K562 (cell line): Measurements from ENCODE around the gene GNB2. TPM values are rescaled to one million over a fixed set of nuclear protein-coding genes. Genes with fewer than 3 reads are reported as not detected.

ENCODE experiments used
- ATAC-seq: fragments of 200-7000 bp; cut with Tn5 transposase; 3 replicates; pipeline ENCODE4 v1.9.1; 2020; ENCODE audit warnings: moderate library complexity
- BruUV-seq: library from RNA; stranded (reverse); fragments of 400-500 nt; replicated peaks from 2 replicates; lab custom pipeline; 2021; lab: Mats Ljungman, UMichigan
- CTCF ChIA-PET: fragments of 300-600 bp; formaldehyde crosslinking; extraction: SDS; loops from one replicate; lab custom pipeline; 2021; ENCODE audit warnings: low intra/inter-chr PET ratio; lab: Yijun Ruan, JAX
- POLR2A ChIA-PET: fragments of 300-600, 350-650 bp; sonication (Branson Sonifier 250); formaldehyde crosslinking; extraction: SDS; loops from one replicate; lab custom pipeline; 2021; ENCODE audit warnings: antibody characterized with exemption, inconsistent platforms; lab: Yijun Ruan, JAX
- DNase-seq, 4 experiments: peaks; one replicate each; pipeline versions ENCODE4 v3.0.0 to v3.0.0-alpha.2; 2011 to 2018; ENCODE audit warnings: low spot score in 3 of 4, mixed read lengths in 3 of 4; ENCODE audit errors: extremely low read depth in 1 of 4
- FAIRE-seq: peaks from 2 replicates; lab custom pipeline; 2011; peaks lifted over from hg19 to GRCh38; lab: Jason Lieb, UNC
- H2AFZ ChIP-seq: 2 replicates; pipeline ENCODE4 v1.6.0; 2011; ENCODE audit warnings: low read depth, low read length, control low read depth, inconsistent platforms
- H3K27ac ChIP-seq: fragments of 200-600 bp; 3 replicates; pipeline ENCODE4 v1.8.0; 2011; ENCODE audit warnings: low read depth, mild to moderate bottlenecking, control low read depth, inconsistent platforms, low read length, moderate library complexity, mixed read lengths; ENCODE audit errors: extremely low read depth
- H3K27me3 ChIP-seq, 2 experiments: fragments of 300-600 bp in 1 of 2; 2 replicates in 1 of 2; 3 replicates in 1 of 2; pipeline versions ENCODE4 v1.6.0 to v1.8.0; 2011; ENCODE audit warnings: inconsistent platforms in 2 of 2, low read length in 2 of 2, mild to moderate bottlenecking in 1 of 2, mixed read lengths in 1 of 2, moderate library complexity in 1 of 2; ENCODE audit not compliant: control insufficient read depth in 2 of 2, insufficient read depth in 2 of 2
- H3K36me3 ChIP-seq: fragments of 300-600 bp; 3 replicates; pipeline ENCODE4 v1.8.0; 2011; ENCODE audit warnings: mild to moderate bottlenecking, low read length, inconsistent platforms; ENCODE audit not compliant: control insufficient read depth, insufficient read depth
- H3K4me1 ChIP-seq, 2 experiments: fragments of 200-600 bp in 1 of 2; replicated peaks in 1 of 2; 2 replicates in 1 of 2; 3 replicates in 1 of 2; pipeline versions ENCODE4 v1.5.1 to v1.8.0; 2011; ENCODE audit warnings: inconsistent platforms in 2 of 2, low read length in 2 of 2, mild to moderate bottlenecking in 1 of 2, mixed read lengths in 1 of 2, moderate library complexity in 1 of 2; ENCODE audit not compliant: control insufficient read depth in 2 of 2, insufficient read depth in 2 of 2
- H3K4me2 ChIP-seq: 2 replicates; pipeline ENCODE4 v1.6.1; 2011; ENCODE audit warnings: low read length, control low read depth, inconsistent platforms, mixed read lengths; ENCODE audit not compliant: insufficient read depth
- H3K4me3 ChIP-seq: fragments of 200-600 bp; sonication (generic), shearing (Covaris generic); 2 replicates; pipeline ENCODE4 v1.5.1; 2016; ENCODE audit warnings: control low read depth, inconsistent platforms
- H3K79me2 ChIP-seq: fragments of 200-600 bp; 3 replicates; pipeline ENCODE4 v1.8.0; 2011; ENCODE audit warnings: low read length, inconsistent platforms; ENCODE audit not compliant: control insufficient read depth, insufficient read depth
- H3K9ac ChIP-seq, 2 experiments: 2 replicates each; pipeline versions ENCODE4 v1.6.0 to v1.6.1; 2011; ENCODE audit warnings: low read depth in 2 of 2, low read length in 2 of 2, control low read depth in 1 of 2, inconsistent platforms in 1 of 2, mild to moderate bottlenecking in 1 of 2, mixed read lengths in 1 of 2; ENCODE audit not compliant: insufficient read depth in 1 of 2
- H3K9me1 ChIP-seq: one replicate; pipeline ENCODE4 v1.6.0; 2011; ENCODE audit warnings: inconsistent platforms, mild to moderate bottlenecking, low read length, moderate library complexity; ENCODE audit not compliant: control insufficient read depth, insufficient read depth
- H3K9me3 ChIP-seq: replicated peaks from 2 replicates; pipeline ENCODE4 v1.5.1; 2011; ENCODE audit warnings: low read depth, low read length, inconsistent platforms; ENCODE audit not compliant: control insufficient read depth, insufficient read depth
- H4K20me1 ChIP-seq: replicated peaks from 2 replicates; pipeline ENCODE4 v1.6.1; 2011; ENCODE audit warnings: low read length, inconsistent platforms, mixed read lengths; ENCODE audit not compliant: control insufficient read depth, insufficient read depth
- ELF4 ChIP-seq: fragments of 450-650 bp; formaldehyde crosslinking; IDR thresholded peaks from 2 replicates; pipeline ENCODE4 v1.4.0; 2022; ENCODE audit warnings: missing genetic modification characterization
- FOXA1 ChIP-seq: fragments of 450-650 bp; IDR thresholded peaks from 2 replicates; pipeline ENCODE4 v1.6.1; 2016; ENCODE audit warnings: mild to moderate bottlenecking, borderline replicate concordance
- FOXJ3 ChIP-seq: sonication (generic); formaldehyde crosslinking; IDR thresholded peaks from 2 replicates; pipeline ENCODE4 v1.4.0; 2020; ENCODE audit warnings: mild to moderate bottlenecking, missing genetic modification reagents
- GATAD2A ChIP-seq: fragments of 450-650 bp; IDR thresholded peaks from 2 replicates; pipeline ENCODE4 v1.6.1; 2017
- GTF2F1 ChIP-seq: IDR thresholded peaks from 2 replicates; pipeline ENCODE4 v1.6.1; 2011; ENCODE audit warnings: low read depth, low read length, improper control_type of control experiment
- MAFG ChIP-seq: fragments of 450-650 bp; conservative IDR thresholded peaks from 2 replicates; pipeline ENCODE4 v1.6.1; 2016; ENCODE audit warnings: missing genetic modification characterization, missing compliant biosample characterization
- NR2C2 ChIP-seq, 2 experiments: fragments of 200-800 bp in 1 of 2; sonication (Bioruptor generic) in 1 of 2; sonication (generic) in 1 of 2; formaldehyde crosslinking in 1 of 2; IDR thresholded peaks; 2 replicates each; pipeline versions ENCODE4 v1.6.1 to v1.8.0; 2016 to 2022; ENCODE audit warnings: mild to moderate bottlenecking in 1 of 2, missing compliant biosample characterization in 1 of 2, missing genetic modification characterization in 1 of 2, missing genetic modification reagents in 1 of 2
- PHF8 ChIP-seq: fragments of 200-600 bp; sonication (generic); IDR thresholded peaks from 2 replicates; pipeline ENCODE4 v1.6.1; 2012; ENCODE audit warnings: mixed run types, mild to moderate bottlenecking, inconsistent platforms, low read length, moderate library complexity, borderline replicate concordance
- POLR2A ChIP-seq: fragments of 450-650 bp; conservative IDR thresholded peaks from 2 replicates; pipeline ENCODE4 v1.6.1; 2016
- POLR2G ChIP-seq: fragments of 200-400 bp; formaldehyde crosslinking; IDR thresholded peaks from 2 replicates; pipeline ENCODE4 v1.6.1; 2017; ENCODE audit warnings: low read depth, mild to moderate bottlenecking, antibody characterized with exemption, low read length, moderate library complexity
- SAP30 ChIP-seq: fragments of 200-600 bp; sonication (generic); IDR thresholded peaks from 2 replicates; pipeline ENCODE4 v1.6.1; 2012; ENCODE audit warnings: borderline replicate concordance, low read depth, mild to moderate bottlenecking, moderate library complexity, low read length, control low read depth, inconsistent platforms; ENCODE audit not compliant: insufficient read depth, poor library complexity, severe bottlenecking
- SIN3A ChIP-seq, 2 experiments: fragments of 150-350 bp in 1 of 2; IDR thresholded peaks; 2 replicates each; pipeline ENCODE4 v1.6.1; 2011 to 2016; ENCODE audit warnings: borderline replicate concordance in 2 of 2, low read depth in 2 of 2, low read length in 2 of 2, mild to moderate bottlenecking in 2 of 2, moderate library complexity in 2 of 2; ENCODE audit not compliant: control insufficient read depth in 1 of 2
- UBTF ChIP-seq, 2 experiments: IDR thresholded peaks; 2 replicates each; pipeline ENCODE4 v1.6.1; 2012; ENCODE audit warnings: improper control_type of control experiment in 2 of 2, low read depth in 2 of 2, low read length in 2 of 2, borderline replicate concordance in 1 of 2
- ZNF639 ChIP-seq, 2 experiments: fragments of 200-800 bp in 1 of 2; sonication (Bioruptor generic) in 1 of 2; sonication (generic) in 1 of 2; formaldehyde crosslinking in 1 of 2; IDR thresholded peaks in 1 of 2; conservative IDR thresholded peaks in 1 of 2; 2 replicates each; pipeline versions ENCODE4 v1.5.0 to v1.6.1; 2016 to 2020; ENCODE audit warnings: missing compliant biosample characterization in 1 of 2, missing genetic modification characterization in 1 of 2, missing genetic modification reagents in 1 of 2
- WGBS: fragments of 100-300 bp; shearing (Covaris generic); methylation state at CpG from one replicate; pipeline ENCODE4 v1.1.6; 2016; ENCODE audit warnings: low coverage, mixed read lengths; ENCODE audit not compliant: insufficient coverage; ENCODE audit errors: missing lambda C conversion rate; 5-methylcytosine and 5-hydroxymethylcytosine counted together
- in situ Hi-C: fragments of 300-500 bp; cut with MboI; formaldehyde crosslinking; loops from 4 replicates; pipeline ENCODE4 v1.15.0; 2018; ENCODE audit warnings: inconsistent platforms, mixed read lengths
- intact Hi-C: fragments of 100-400 bp; cut with micrococcal nuclease; formaldehyde crosslinking; loops from 2 replicates; pipeline ENCODE4 v1.14.2; 2022
- polyA plus RNA-seq, 8 experiments: library from polyadenylated mRNA; depleted of rRNA in 4 of 8; stranded (reverse) in 5 of 8; unstranded in 3 of 8; fragments of >200 nt; fragmentation: Nextera tagmentation in 2 of 8; fragmentation: Illumina TruSeq in 1 of 8; extraction: Ambion mirVana in 2 of 8; extraction: Trizol in 1 of 8; gene quantifications; 2 replicates each; pipeline versions ENCODE4 v1.2.1 to v1.2.3, GENCODE V29; 2011 to 2014; ENCODE audit warnings: inconsistent platforms in 1 of 8, missing spikeins in 1 of 8
- total RNA-seq, 7 experiments: library from RNA; depleted of rRNA in 6 of 7; stranded (reverse); fragments of >200 nt in 6 of 7; fragmentation: Illumina TruSeq in 2 of 7; extraction: Trizol in 2 of 7; gene quantifications; 2 replicates each; pipeline versions ENCODE4 v1.2.1 to v1.2.3, GENCODE V29; 2011 to 2021; ENCODE audit warnings: low replicate concordance in 1 of 7

The GNB2 gene
- total and polyA plus RNA-seq, 9 of the 15 experiments (the other 6 are each of a cell fraction or from before 2014, with no cell fraction given) = 0.65 to 320 (median 104) TPM

- peak; percentile 4 for ATAC-seq
- POLR2A ChIA-PET = interaction anchor here (1.0 to 1.4 kb wide), 2 partner anchors 31 to 34 kb away, joined by 4 to 5 read pairs; no protein-coding TSS in a partner anchor
- peak; percentile 65 to 71 (median 68) for DNase-seq
- no peak for FAIRE-seq
- Histone ChIP-seq H3K9me1 (no peaks in the 10 kb centered on the region), H3K9me3 (no peaks in the 10 kb centered on the region), H4K20me1 (peaks cover 11% of the 10 kb centered on the region; the same call in 1 of the 2 replicates), H3K79me2 (peaks cover 46% of the 10 kb centered on the region), H3K9ac (peak overlapping the region; percentile 93 to 98), H3K27ac (peak overlapping the region; percentile 98), H3K4me2 (peak overlapping the region; percentile 88), H2AFZ (peak overlapping the region; percentile 89), H3K4me1 (peaks cover 0 to 60% of the 10 kb centered on the region in 2 experiments; a peak in 4 of 5 replicates), H3K4me3 (peak overlapping the region; percentile 99), H3K36me3 (peaks cover 27% of the 10 kb centered on the region; the same call in 2 of the 3 replicates), H3K27me3 (no peaks in the 10 kb centered on the region)
- BruUV-seq = no TSS peak
- in situ Hi-C loops = no loop called here
- 2% methylated on average over 31 of the region's 34 CpGs for WGBS
- intact Hi-C loops = loop anchor here (1.0 to 5.0 kb wide), 4 partner anchors 33 to 69 kb away; partner anchors contain the start of genes MOSPD3 and TFR2
- CTCF ChIA-PET = interaction anchor here (0.6 to 0.7 kb wide), 2 partner anchors 13 to 69 kb away, joined by 3 to 4 read pairs; no protein-coding TSS in a partner anchor
- TF ChIP-seq PHF8 (peak; percentile 64; the same call in 1 of the 2 replicates), MAFG (no peak), NR2C2 (CRISPR knock-in tag; IDR thresholded peaks at IDR 0.05) (no peak; the same call in 1 of the 2 replicates), NR2C2 (tag; IDR thresholded peaks at IDR 0.05) (0 out of 2 replicates have a peak, but pooled peaks have one; percentile 12), ZNF639 (CRISPR knock-in tag; conservative IDR thresholded peaks at IDR 0.05 in 1 of 2, IDR thresholded peaks at IDR 0.05 in 1 of 2) (peak in 1 of 2 experiments; percentile 75; a peak in 2 of 4 replicates), GTF2F1 (no peak), UBTF (IDR thresholded peaks at IDR 0.05; ENCODE audit: borderline replicate concordance in 1 of 2, low read depth in 2 of 2, low read length in 2 of 2) (0 out of 4 replicates have a peak, but pooled peaks of 1 of the 2 experiments have one; percentile 27), POLR2A (peak; percentile 10; the same call in 1 of the 2 replicates), SIN3A (IDR thresholded peaks at IDR 0.05; ENCODE audit: borderline replicate concordance in 2 of 2, control insufficient read depth in 1 of 2, low read depth in 2 of 2, low read length in 2 of 2) (0 out of 4 replicates have a peak, but pooled peaks have one; percentile 37 to 65), FOXA1 (no peak), GATAD2A (no peak; the same call in 1 of the 2 replicates), ELF4 (CRISPR knock-in tag) (peak; percentile 16; the same call in 1 of the 2 replicates), FOXJ3 (no peak), SAP30 (peak; percentile 39), POLR2G (peak; percentile 2; the same call in 1 of the 2 replicates)
Measured at GRCh38 chr7:100673942-100674410, 436 bp downstream of the GNB2 start.
